Measurements from ENCODE around the gene ZDHHC20.
A peak's percentile ranks its signal among the peaks of the same experiment; 100 is the strongest.
"Not testable (repeated sequence)": the region's sequence is repeated elsewhere in the genome, so short reads cannot be mapped to it uniquely, and the experiment has no call there.

Gene ZDHHC20

GRCh38 chr13:21443171-21443570, 15.9 kb downstream of the ZDHHC20 start:
- H3K4me3 ChIP-seq (ENCODE audit: low read depth in 1 of 2, low read length in 2 of 2), result no peak overlapping the region
- H3K9ac ChIP-seq (ENCODE audit: low read depth in 1 of 2, low read length in 2 of 2), result no peak overlapping the region
- H3K36me3 ChIP-seq (ENCODE audit: control insufficient read depth in 1 of 2, insufficient read depth in 2 of 2, low read length in 2 of 2), result peaks cover 0 to 4% of the 10 kb centered on the region in 2 donors
- H3K9me3 ChIP-seq (ENCODE audit: control insufficient read depth in 1 of 2, low read length in 2 of 2), result peaks cover 2 to 7% of the 10 kb centered on the region in 2 donors
- H3K27ac ChIP-seq (ENCODE audit: low read depth, low read length), result no peak overlapping the region
- H3K27me3 ChIP-seq (ENCODE audit: control insufficient read depth in 1 of 2, insufficient read depth in 2 of 2, low read length in 2 of 2), result no peaks in the 10 kb centered on the region
- no peaks in the 10 kb centered on the region for H3K4me1 ChIP-seq (ENCODE audit: control insufficient read depth in 1 of 2, insufficient read depth in 2 of 2, low read length in 2 of 2)

DNA sequence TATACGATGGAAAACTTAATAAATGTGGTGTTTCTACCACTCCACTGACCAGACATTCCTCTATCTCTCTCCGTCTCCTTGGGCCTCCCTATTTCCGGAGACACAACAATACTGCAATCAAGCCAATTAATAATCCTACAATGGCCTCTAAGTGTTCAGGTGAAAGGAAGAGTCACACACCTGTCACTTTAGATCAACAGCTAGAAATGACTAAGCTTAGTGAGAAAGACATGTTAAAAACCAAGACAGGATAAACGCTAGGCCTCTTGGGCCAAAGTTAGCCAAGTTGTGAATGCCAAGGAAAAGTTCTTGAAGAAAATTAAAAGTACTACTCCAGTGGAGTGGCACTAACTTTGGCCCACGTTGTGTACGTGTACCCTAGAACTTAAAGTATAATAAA, 22.5 kb downstream of the ZDHHC20 start:
- no peaks in the 10 kb centered on the region for H3K36me3 ChIP-seq (ENCODE audit: control insufficient read depth in 1 of 2, insufficient read depth in 2 of 2, low read length in 2 of 2)
- H3K27ac ChIP-seq (ENCODE audit: low read depth, low read length), result no peak overlapping the region
- H3K9ac ChIP-seq (ENCODE audit: low read depth in 1 of 2, low read length in 2 of 2), result no peak overlapping the region
- no peaks in the 10 kb centered on the region for H3K27me3 ChIP-seq (ENCODE audit: control insufficient read depth in 1 of 2, insufficient read depth in 2 of 2, low read length in 2 of 2)
- H3K4me3 ChIP-seq (ENCODE audit: low read depth in 1 of 2, low read length in 2 of 2), result no peak overlapping the region
- peaks cover 4 to 9% of the 10 kb centered on the region in 2 donors for H3K9me3 ChIP-seq (ENCODE audit: control insufficient read depth in 1 of 2, low read length in 2 of 2)
- peaks cover 0 to 9% of the 10 kb centered on the region in 2 donors for H3K4me1 ChIP-seq (ENCODE audit: control insufficient read depth in 1 of 2, insufficient read depth in 2 of 2, low read length in 2 of 2)

GRCh38 chr13:21435687-21436151, 23.4 kb downstream of the ZDHHC20 start:
- Histone ChIP-seq H3K27ac (ENCODE audit: low read depth, low read length) (peak overlapping the region; percentile 46), H3K4me3 (ENCODE audit: low read depth in 1 of 2, low read length in 2 of 2) (no peak overlapping the region), H3K9ac (ENCODE audit: low read depth in 1 of 2, low read length in 2 of 2) (no peak overlapping the region), H3K9me3 (ENCODE audit: control insufficient read depth in 1 of 2, low read length in 2 of 2) (peaks cover 4 to 9% of the 10 kb centered on the region in 2 donors), H3K4me1 (ENCODE audit: control insufficient read depth in 1 of 2, insufficient read depth in 2 of 2, low read length in 2 of 2) (peaks cover 0 to 9% of the 10 kb centered on the region in 2 donors), H3K36me3 (ENCODE audit: control insufficient read depth in 1 of 2, insufficient read depth in 2 of 2, low read length in 2 of 2) (no peaks in the 10 kb centered on the region), H3K27me3 (ENCODE audit: control insufficient read depth in 1 of 2, insufficient read depth in 2 of 2, low read length in 2 of 2) (no peaks in the 10 kb centered on the region)

DNA sequence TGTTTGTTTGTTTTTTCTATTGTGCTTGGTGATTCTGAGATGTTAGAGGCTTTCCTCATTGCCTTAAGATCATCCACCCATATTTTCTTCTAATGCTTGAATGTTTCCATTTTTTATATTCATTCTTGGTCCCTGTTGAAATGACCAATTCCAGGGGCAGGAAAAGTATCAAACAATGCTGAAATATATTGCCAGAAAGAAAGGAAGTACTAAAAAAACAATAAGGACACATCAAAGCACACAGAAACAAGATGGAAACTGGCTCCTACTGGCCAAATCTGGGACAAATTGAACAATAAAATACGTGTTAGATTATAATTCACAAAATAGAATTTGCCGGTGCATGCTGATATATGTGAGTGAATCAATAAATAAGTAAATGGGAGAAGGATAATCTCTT, 23.9 kb downstream of the ZDHHC20 start:
- Histone ChIP-seq H3K27ac (ENCODE audit: low read depth, low read length) (no peak overlapping the region), H3K27me3 (ENCODE audit: control insufficient read depth in 1 of 2, insufficient read depth in 2 of 2, low read length in 2 of 2) (no peaks in the 10 kb centered on the region), H3K4me1 (ENCODE audit: control insufficient read depth in 1 of 2, insufficient read depth in 2 of 2, low read length in 2 of 2) (peaks cover 0 to 9% of the 10 kb centered on the region in 2 donors), H3K4me3 (ENCODE audit: low read depth in 1 of 2, low read length in 2 of 2) (no peak overlapping the region), H3K9ac (ENCODE audit: low read depth in 1 of 2, low read length in 2 of 2) (no peak overlapping the region), H3K36me3 (ENCODE audit: control insufficient read depth in 1 of 2, insufficient read depth in 2 of 2, low read length in 2 of 2) (no peaks in the 10 kb centered on the region), H3K9me3 (ENCODE audit: control insufficient read depth in 1 of 2, low read length in 2 of 2) (peaks cover 7 to 10% of the 10 kb centered on the region in 2 donors)

GRCh38 chr13:21434588-21434987, 24.5 kb downstream of the ZDHHC20 start:
- Histone ChIP-seq H3K36me3 (ENCODE audit: control insufficient read depth in 1 of 2, insufficient read depth in 2 of 2, low read length in 2 of 2) (no peaks in the 10 kb centered on the region), H3K4me1 (ENCODE audit: control insufficient read depth in 1 of 2, insufficient read depth in 2 of 2, low read length in 2 of 2) (peaks cover 0 to 9% of the 10 kb centered on the region in 2 donors), H3K4me3 (ENCODE audit: low read depth in 1 of 2, low read length in 2 of 2) (no peak overlapping the region), H3K9ac (ENCODE audit: low read depth in 1 of 2, low read length in 2 of 2) (no peak overlapping the region), H3K27ac (ENCODE audit: low read depth, low read length) (no peak overlapping the region), H3K9me3 (ENCODE audit: control insufficient read depth in 1 of 2, low read length in 2 of 2) (peaks cover 11 to 16% of the 10 kb centered on the region in 2 donors), H3K27me3 (ENCODE audit: control insufficient read depth in 1 of 2, insufficient read depth in 2 of 2, low read length in 2 of 2) (no peaks in the 10 kb centered on the region)

DNA sequence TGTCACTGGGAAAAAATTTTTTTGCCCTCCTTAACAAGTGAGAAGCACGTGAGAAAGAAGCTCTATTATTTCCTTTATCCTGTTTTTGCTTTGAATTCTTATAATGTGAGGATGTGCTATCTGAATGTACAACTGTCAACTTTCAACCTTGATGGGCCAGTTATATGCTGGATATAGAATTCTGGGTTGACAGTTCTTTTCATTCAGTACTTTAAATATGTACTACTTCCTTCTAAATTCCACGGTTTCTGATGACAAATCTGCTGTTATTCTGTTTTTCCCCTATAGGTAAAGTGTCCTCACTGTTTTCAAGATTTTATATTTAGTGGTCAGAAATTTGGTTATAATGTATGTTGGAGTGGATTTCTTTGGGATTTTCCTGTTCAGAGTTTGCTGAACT, 29.9 kb downstream of the ZDHHC20 start:
- H3K9me3 ChIP-seq (ENCODE audit: control insufficient read depth in 1 of 2, low read length in 2 of 2), result peaks cover 6 to 16% of the 10 kb centered on the region in 2 donors
- H3K4me1 ChIP-seq (ENCODE audit: control insufficient read depth in 1 of 2, insufficient read depth in 2 of 2, low read length in 2 of 2), result no peaks in the 10 kb centered on the region
- no peaks in the 10 kb centered on the region for H3K27me3 ChIP-seq (ENCODE audit: control insufficient read depth in 1 of 2, insufficient read depth in 2 of 2, low read length in 2 of 2)
- no peak overlapping the region for H3K27ac ChIP-seq (ENCODE audit: low read depth, low read length)
- H3K4me3 ChIP-seq (ENCODE audit: low read depth in 1 of 2, low read length in 2 of 2), result no peak overlapping the region
- no peaks in the 10 kb centered on the region for H3K36me3 ChIP-seq (ENCODE audit: control insufficient read depth in 1 of 2, insufficient read depth in 2 of 2, low read length in 2 of 2)
- no peak overlapping the region for H3K9ac ChIP-seq (ENCODE audit: low read depth in 1 of 2, low read length in 2 of 2)

DNA sequence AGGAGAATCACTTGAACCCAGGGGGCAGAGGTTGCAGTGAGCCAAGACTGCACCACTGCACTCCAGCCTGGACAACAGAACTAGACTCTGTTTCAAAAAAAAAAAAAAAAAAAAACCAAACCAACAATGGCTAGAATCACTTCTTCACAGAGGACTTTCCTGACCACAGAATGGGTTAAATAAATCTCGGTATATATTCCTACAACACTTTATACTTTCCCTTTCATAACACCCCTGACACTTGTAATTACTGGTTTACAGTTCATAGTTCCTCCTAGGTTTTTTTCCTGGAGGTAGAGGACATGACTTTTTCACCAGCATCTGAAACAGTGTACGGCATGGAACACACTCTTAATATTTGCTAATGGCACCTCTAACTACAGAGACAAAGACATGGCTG, 31.4 kb downstream of the ZDHHC20 start:
- Histone ChIP-seq H3K27ac (ENCODE audit: low read depth, low read length) (no peak overlapping the region), H3K9me3 (ENCODE audit: control insufficient read depth in 1 of 2, low read length in 2 of 2) (peaks cover 6 to 16% of the 10 kb centered on the region in 2 donors), H3K27me3 (ENCODE audit: control insufficient read depth in 1 of 2, insufficient read depth in 2 of 2, low read length in 2 of 2) (no peaks in the 10 kb centered on the region), H3K9ac (ENCODE audit: low read depth in 1 of 2, low read length in 2 of 2) (no peak overlapping the region), H3K4me3 (ENCODE audit: low read depth in 1 of 2, low read length in 2 of 2) (no peak overlapping the region), H3K36me3 (ENCODE audit: control insufficient read depth in 1 of 2, insufficient read depth in 2 of 2, low read length in 2 of 2) (no peaks in the 10 kb centered on the region), H3K4me1 (ENCODE audit: control insufficient read depth in 1 of 2, insufficient read depth in 2 of 2, low read length in 2 of 2) (no peaks in the 10 kb centered on the region)

DNA sequence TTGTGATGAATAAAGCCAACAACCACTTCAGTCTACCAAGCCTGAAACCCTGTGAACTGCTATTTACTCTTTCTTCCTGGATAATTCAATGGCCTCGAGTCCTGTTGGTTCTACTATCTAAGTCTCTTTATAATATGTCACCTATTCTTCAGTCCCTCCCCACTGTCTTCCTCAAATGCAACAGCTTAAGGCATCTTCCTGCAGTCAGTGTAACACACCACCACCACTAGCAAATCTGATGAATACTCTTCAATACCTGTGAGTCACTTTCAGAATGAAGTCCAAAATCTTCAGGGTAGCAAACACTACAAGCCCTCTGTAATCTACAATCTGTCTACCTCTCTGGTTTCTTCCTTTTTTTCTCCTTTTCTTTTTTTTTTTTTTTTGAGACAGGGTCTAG, 32.9 kb downstream of the ZDHHC20 start:
- Histone ChIP-seq H3K36me3 (ENCODE audit: control insufficient read depth in 1 of 2, insufficient read depth in 2 of 2, low read length in 2 of 2) (no peaks in the 10 kb centered on the region), H3K4me1 (ENCODE audit: control insufficient read depth in 1 of 2, insufficient read depth in 2 of 2, low read length in 2 of 2) (no peaks in the 10 kb centered on the region), H3K27me3 (ENCODE audit: control insufficient read depth in 1 of 2, insufficient read depth in 2 of 2, low read length in 2 of 2) (no peaks in the 10 kb centered on the region), H3K9me3 (ENCODE audit: control insufficient read depth in 1 of 2, low read length in 2 of 2) (peaks cover 6 to 16% of the 10 kb centered on the region in 2 donors), H3K4me3 (ENCODE audit: low read depth in 1 of 2, low read length in 2 of 2) (no peak overlapping the region), H3K27ac (ENCODE audit: low read depth, low read length) (no peak overlapping the region), H3K9ac (ENCODE audit: low read depth in 1 of 2, low read length in 2 of 2) (no peak overlapping the region)

- H3K4me1 ChIP-seq (ENCODE audit: control insufficient read depth in 1 of 2, insufficient read depth in 2 of 2, low read length in 2 of 2), result no peaks in the 10 kb centered on the region
- no peaks in the 10 kb centered on the region for H3K36me3 ChIP-seq (ENCODE audit: control insufficient read depth in 1 of 2, insufficient read depth in 2 of 2, low read length in 2 of 2)
- no peak overlapping the region for H3K4me3 ChIP-seq (ENCODE audit: low read depth in 1 of 2, low read length in 2 of 2)
- H3K27me3 ChIP-seq (ENCODE audit: control insufficient read depth in 1 of 2, insufficient read depth in 2 of 2, low read length in 2 of 2), result no peaks in the 10 kb centered on the region
- H3K9ac ChIP-seq (ENCODE audit: low read depth in 1 of 2, low read length in 2 of 2), result no peak overlapping the region
- no peaks in the 10 kb centered on the region for H3K9me3 ChIP-seq (ENCODE audit: control insufficient read depth in 1 of 2, low read length in 2 of 2)
- no peak overlapping the region for H3K27ac ChIP-seq (ENCODE audit: low read depth, low read length)
Observed at GRCh38 chr13:21420706-21421105, 38.4 kb downstream of the ZDHHC20 start.

- Histone ChIP-seq H3K27me3 (ENCODE audit: control insufficient read depth in 1 of 2, insufficient read depth in 2 of 2, low read length in 2 of 2) (no peaks in the 10 kb centered on the region), H3K9ac (ENCODE audit: low read depth in 1 of 2, low read length in 2 of 2) (no peak overlapping the region), H3K9me3 (ENCODE audit: control insufficient read depth in 1 of 2, low read length in 2 of 2) (no peaks in the 10 kb centered on the region), H3K4me3 (ENCODE audit: low read depth in 1 of 2, low read length in 2 of 2) (no peak overlapping the region), H3K4me1 (ENCODE audit: control insufficient read depth in 1 of 2, insufficient read depth in 2 of 2, low read length in 2 of 2) (no peaks in the 10 kb centered on the region), H3K27ac (ENCODE audit: low read depth, low read length) (no peak overlapping the region), H3K36me3 (ENCODE audit: control insufficient read depth in 1 of 2, insufficient read depth in 2 of 2, low read length in 2 of 2) (peaks cover 14 to 31% of the 10 kb centered on the region in 2 donors)
Observed at GRCh38 chr13:21413013-21413412, 46.1 kb downstream of the ZDHHC20 start.

- H3K9ac ChIP-seq (ENCODE audit: low read depth in 1 of 2, low read length in 2 of 2); H3K27me3 ChIP-seq (ENCODE audit: control insufficient read depth in 1 of 2, insufficient read depth in 2 of 2, low read length in 2 of 2); H3K27ac ChIP-seq (ENCODE audit: low read depth, low read length): not testable (repeated sequence)
Observed at GRCh38 chr13:21410453-21410852, 48.6 kb downstream of the ZDHHC20 start.

More at GRCh38 chr13:21410453-21410852, 48.6 kb downstream of the ZDHHC20 start:
- H3K9me3 ChIP-seq (ENCODE audit: control insufficient read depth in 1 of 2, low read length in 2 of 2); H3K4me1 ChIP-seq (ENCODE audit: control insufficient read depth in 1 of 2, insufficient read depth in 2 of 2, low read length in 2 of 2); H3K4me3 ChIP-seq (ENCODE audit: low read depth in 1 of 2, low read length in 2 of 2): not testable (repeated sequence)
- peaks cover 14 to 35% of the 10 kb centered on the region in 2 donors for H3K36me3 ChIP-seq (ENCODE audit: control insufficient read depth in 1 of 2, insufficient read depth in 2 of 2, low read length in 2 of 2)
